DND-41 (cell line): Measurements from ENCODE around the gene CMTM7.

Experiments used
- ATAC-seq: fragments of 200-7000 bp; cut with Tn5 transposase; 3 replicates; pipeline ENCODE4 v1.9.1; 2021; ENCODE audit warnings: low read depth; ENCODE audit not compliant: insufficient read depth
- DNase-seq: peaks from one replicate; pipeline ENCODE4 v3.0.0-alpha.2; 2020
- H2AFZ ChIP-seq: 2 replicates; pipeline ENCODE4 v1.6.0; 2012; ENCODE audit warnings: low read depth, low read length
- H3K27ac ChIP-seq: 2 replicates; pipeline ENCODE4 v1.5.1; 2012; ENCODE audit warnings: low read length, inconsistent platforms
- H3K27me3 ChIP-seq: fragments of 200-600 bp; sonication (generic); 2 replicates; pipeline ENCODE4 v1.6.0; 2012; ENCODE audit warnings: low read length, mild to moderate bottlenecking, inconsistent platforms; ENCODE audit not compliant: insufficient read depth, poor library complexity
- H3K36me3 ChIP-seq: 2 replicates; pipeline ENCODE4 v1.5.1; 2012; ENCODE audit warnings: low read length, inconsistent platforms; ENCODE audit not compliant: insufficient read depth
- H3K4me1 ChIP-seq: 2 replicates; pipeline ENCODE4 v1.5.1; 2012; ENCODE audit warnings: mild to moderate bottlenecking, low read length; ENCODE audit not compliant: insufficient read depth
- H3K4me2 ChIP-seq: 2 replicates; pipeline ENCODE4 v1.6.0; 2012; ENCODE audit warnings: mild to moderate bottlenecking, moderate library complexity, low read length, inconsistent platforms; ENCODE audit not compliant: insufficient read depth
- H3K4me3 ChIP-seq, 2 experiments: fragments of 200-600 bp in 1 of 2; shearing (Covaris generic) in 1 of 2; 2 replicates each; pipeline ENCODE4 v1.5.1; 2012 to 2016; ENCODE audit warnings: inconsistent platforms in 2 of 2, low read length in 2 of 2, mild to moderate bottlenecking in 2 of 2, low read depth in 1 of 2, moderate library complexity in 1 of 2
- H3K79me2 ChIP-seq: 2 replicates; pipeline ENCODE4 v1.6.0; 2012; ENCODE audit warnings: low read length, inconsistent platforms; ENCODE audit not compliant: insufficient read depth
- H3K9ac ChIP-seq: 2 replicates; pipeline ENCODE4 v1.6.0; 2012; ENCODE audit warnings: low read depth, mild to moderate bottlenecking, inconsistent platforms, low read length, moderate library complexity
- H3K9me3 ChIP-seq: 2 replicates; pipeline ENCODE4 v1.5.1; 2012; ENCODE audit warnings: low read length, moderate library complexity, mild to moderate bottlenecking, inconsistent platforms; ENCODE audit not compliant: insufficient read depth, severe bottlenecking
- H4K20me1 ChIP-seq: 2 replicates; pipeline ENCODE4 v1.6.0; 2012; ENCODE audit warnings: low read length; ENCODE audit not compliant: insufficient read depth
- EZH2 ChIP-seq: IDR thresholded peaks from 3 replicates; pipeline ENCODE4 v1.6.1; 2012; ENCODE audit warnings: borderline replicate concordance, low read depth, mild to moderate bottlenecking, moderate library complexity, low read length, inconsistent platforms; ENCODE audit not compliant: severe bottlenecking
- TF ChIP-seq, protein P1 (sequence below): IDR thresholded peaks from 2 replicates; pipeline ENCODE4 v1.5.1; 2012; ENCODE audit warnings: borderline replicate concordance, low read length, moderate library complexity, mild to moderate bottlenecking; ENCODE audit not compliant: poor library complexity, severe bottlenecking; ENCODE audit errors: extremely low read depth

Gene CMTM7

DNA sequence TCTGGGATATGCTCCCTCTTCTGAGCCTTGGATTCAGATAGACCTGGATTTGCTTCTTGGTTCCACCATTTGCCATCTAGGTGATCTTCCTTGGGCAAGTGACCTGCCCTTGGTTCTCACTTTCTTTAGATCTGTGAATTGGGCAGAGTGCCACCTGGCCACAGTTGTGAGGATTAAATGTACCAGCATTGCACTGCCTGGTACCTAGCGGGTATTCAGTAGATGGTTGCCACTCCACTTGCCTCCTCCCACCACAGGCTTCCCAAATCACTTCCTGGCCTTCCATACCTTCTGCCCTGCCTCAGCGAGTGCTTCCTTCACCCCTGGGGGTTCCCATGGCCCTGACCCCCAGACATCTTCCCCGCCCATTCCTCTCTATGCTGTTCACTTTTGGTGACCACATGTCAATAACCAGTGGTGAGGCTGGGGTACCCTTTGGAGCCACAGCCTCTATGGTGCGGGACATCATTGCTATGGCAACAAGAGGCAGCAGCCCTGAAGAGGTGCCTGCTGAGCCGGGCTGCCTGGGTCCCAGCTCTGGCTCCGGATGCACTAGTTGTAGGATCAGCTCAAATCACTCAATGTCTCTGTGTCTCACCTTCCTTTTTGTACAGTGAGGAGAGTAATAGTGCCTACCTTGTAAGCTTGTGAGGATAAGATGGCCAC lies 40.5 kb downstream of the CMTM7 start:
- TF ChIP-seq, protein P1, sequence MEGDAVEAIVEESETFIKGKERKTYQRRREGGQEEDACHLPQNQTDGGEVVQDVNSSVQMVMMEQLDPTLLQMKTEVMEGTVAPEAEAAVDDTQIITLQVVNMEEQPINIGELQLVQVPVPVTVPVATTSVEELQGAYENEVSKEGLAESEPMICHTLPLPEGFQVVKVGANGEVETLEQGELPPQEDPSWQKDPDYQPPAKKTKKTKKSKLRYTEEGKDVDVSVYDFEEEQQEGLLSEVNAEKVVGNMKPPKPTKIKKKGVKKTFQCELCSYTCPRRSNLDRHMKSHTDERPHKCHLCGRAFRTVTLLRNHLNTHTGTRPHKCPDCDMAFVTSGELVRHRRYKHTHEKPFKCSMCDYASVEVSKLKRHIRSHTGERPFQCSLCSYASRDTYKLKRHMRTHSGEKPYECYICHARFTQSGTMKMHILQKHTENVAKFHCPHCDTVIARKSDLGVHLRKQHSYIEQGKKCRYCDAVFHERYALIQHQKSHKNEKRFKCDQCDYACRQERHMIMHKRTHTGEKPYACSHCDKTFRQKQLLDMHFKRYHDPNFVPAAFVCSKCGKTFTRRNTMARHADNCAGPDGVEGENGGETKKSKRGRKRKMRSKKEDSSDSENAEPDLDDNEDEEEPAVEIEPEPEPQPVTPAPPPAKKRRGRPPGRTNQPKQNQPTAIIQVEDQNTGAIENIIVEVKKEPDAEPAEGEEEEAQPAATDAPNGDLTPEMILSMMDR, result no peak
- TF ChIP-seq EZH2, result no peak
- no peak overlapping the region for H3K4me3 ChIP-seq

DNA sequence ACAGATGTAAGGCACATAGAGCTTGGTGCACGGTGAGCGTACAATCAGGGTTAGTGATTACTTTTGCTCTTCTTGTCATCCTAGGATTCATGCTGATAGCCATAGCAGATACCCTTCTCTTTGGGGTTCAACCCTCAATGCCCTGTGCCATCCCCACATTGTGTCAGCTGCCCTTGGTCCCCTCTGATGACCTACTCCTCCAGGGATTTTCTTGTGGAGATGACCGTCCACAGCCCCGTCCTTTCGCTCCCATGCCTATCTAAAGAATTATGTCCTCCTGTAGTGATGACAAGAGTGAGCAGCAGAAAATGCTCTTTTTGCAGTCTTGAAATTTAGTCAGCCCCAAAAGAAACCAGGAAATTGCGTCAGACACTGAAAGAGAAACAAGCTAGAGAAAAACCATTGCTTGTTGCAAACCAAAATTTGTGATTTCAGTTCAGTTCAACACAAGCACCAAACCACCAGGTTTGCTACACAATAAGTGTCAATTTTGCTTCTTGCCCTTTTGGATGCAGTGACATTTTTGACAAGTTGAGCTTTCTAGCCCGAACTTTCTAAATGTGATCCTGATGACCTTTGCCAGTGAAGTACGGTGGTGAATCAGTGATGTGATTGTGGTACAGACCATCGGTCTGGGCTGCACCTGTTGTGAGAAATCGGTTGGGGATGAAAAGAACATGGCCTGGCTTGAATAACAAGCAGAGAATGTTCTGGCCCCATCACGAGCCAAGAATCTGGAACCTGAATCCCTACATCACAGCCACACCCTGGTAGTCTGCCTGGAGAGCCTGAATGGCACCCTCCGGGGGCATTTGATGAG lies 41.3 kb downstream of the CMTM7 start:
- TF ChIP-seq, protein P1, result no peak
- no peak for TF ChIP-seq EZH2
- H2AFZ ChIP-seq, result no peak overlapping the region
- DNase-seq (peak; percentile 26), ATAC-seq (peak; percentile 20; the same call in 1 of the 3 replicates)
- H3K9me3 ChIP-seq, result no peaks in the 10 kb centered on the region
- H3K9ac ChIP-seq, result no peak overlapping the region
- H3K27me3 ChIP-seq, result no peaks in the 10 kb centered on the region
- H3K79me2 ChIP-seq, result peaks cover 73% of the 10 kb centered on the region
- peak overlapping the region; percentile 53 for H3K27ac ChIP-seq
- H3K36me3 ChIP-seq, result 0 out of 2 replicates have a peak, but pooled peaks cover 4% of the 10 kb centered on the region
- H3K4me3 ChIP-seq, result no peak overlapping the region
- H4K20me1 ChIP-seq, result no peaks in the 10 kb centered on the region
- peaks cover 54% of the 10 kb centered on the region for H3K4me1 ChIP-seq
- H3K4me2 ChIP-seq, result no peak overlapping the region

More for the DNA sequence above, 40.5 kb downstream of the CMTM7 start:
- no peak overlapping the region for H3K4me2 ChIP-seq
- peaks cover 81% of the 10 kb centered on the region for H3K79me2 ChIP-seq
- no peaks in the 10 kb centered on the region for H3K9me3 ChIP-seq
- H3K36me3 ChIP-seq, result 0 out of 2 replicates have a peak, but pooled peaks cover 4% of the 10 kb centered on the region
- H2AFZ ChIP-seq, result no peak overlapping the region
- H3K4me1 ChIP-seq, result peaks cover 61% of the 10 kb centered on the region
- peak overlapping the region; percentile 53 for H3K27ac ChIP-seq
- DNase-seq (no peak), ATAC-seq (no peak)
- no peaks in the 10 kb centered on the region for H4K20me1 ChIP-seq
- H3K9ac ChIP-seq, result no peak overlapping the region
- H3K27me3 ChIP-seq, result no peaks in the 10 kb centered on the region

DNA sequence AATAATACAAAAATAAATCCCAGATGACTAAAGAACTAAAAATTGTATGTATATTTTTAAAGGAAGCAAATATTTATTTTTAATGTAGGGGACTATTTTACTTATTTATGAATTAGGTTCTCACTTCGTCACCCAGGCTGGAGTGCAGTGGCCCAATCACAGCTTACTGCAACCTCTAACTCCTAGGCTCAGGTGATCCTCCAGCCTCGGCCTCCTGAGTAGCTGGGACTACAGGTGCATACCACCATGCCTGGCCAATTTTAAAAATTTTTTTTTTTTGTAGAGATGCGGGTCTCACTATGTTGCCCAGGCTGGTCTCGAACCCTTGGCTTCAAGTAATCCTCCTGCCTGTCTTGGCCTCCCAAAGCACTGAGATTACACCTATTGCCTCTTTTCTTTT lies 42.6 kb downstream of the CMTM7 start:
- peaks cover 71% of the 10 kb centered on the region for H3K79me2 ChIP-seq
- no peak for ATAC-seq
- no peak for DNase-seq
- H3K27me3 ChIP-seq, result no peaks in the 10 kb centered on the region
- H3K4me2 ChIP-seq, result no peak overlapping the region
- H3K4me3 ChIP-seq, result no peak overlapping the region
- H3K36me3 ChIP-seq, result 0 out of 2 replicates have a peak, but pooled peaks cover 4% of the 10 kb centered on the region
- H3K9ac ChIP-seq, result no peak overlapping the region
- no peaks in the 10 kb centered on the region for H3K9me3 ChIP-seq
- H3K4me1 ChIP-seq, result peaks cover 44% of the 10 kb centered on the region
- no peak overlapping the region for H3K27ac ChIP-seq
- no peak overlapping the region for H2AFZ ChIP-seq
- TF ChIP-seq, protein P1, result no peak
- TF ChIP-seq EZH2, result no peak
- no peaks in the 10 kb centered on the region for H4K20me1 ChIP-seq
